Epidermal melanocyte (primary cell): ENCODE measurements around the gene FAM90A26.
"Not testable (repeated sequence)": the region's sequence is repeated elsewhere in the genome, so short reads cannot be mapped to it uniquely, and the experiment has no call there.

ENCODE experiments used
- DNase-seq: peaks from one replicate; pipeline ENCODE4 v3.0.0; 2011; ENCODE audit warnings: low spot score; ENCODE audit not compliant: insufficient read length

Gene FAM90A26, protein sequence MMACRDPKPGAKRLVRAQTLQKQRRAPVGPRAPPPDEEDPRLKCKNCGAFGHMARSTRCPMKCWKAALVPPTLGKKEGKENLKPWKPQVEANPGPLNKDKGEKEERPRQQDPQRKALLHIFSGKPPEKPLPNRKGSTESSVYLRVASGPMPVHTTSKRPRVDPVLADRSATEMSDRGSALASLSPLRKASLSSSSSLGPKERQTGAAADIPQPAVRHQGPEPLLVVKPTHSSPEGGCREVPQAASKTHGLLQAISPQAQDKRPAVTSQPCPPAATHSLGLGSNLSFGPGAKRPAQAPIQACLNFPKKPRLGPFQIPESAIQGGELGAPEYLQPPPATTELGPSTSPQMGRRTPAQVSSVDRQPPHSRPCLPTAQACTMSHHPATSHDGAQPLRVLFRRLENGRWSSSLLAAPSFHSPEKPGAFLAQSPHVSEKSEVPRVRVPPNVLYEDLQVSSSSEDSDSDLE

GRCh38 chr4:9169791-9170459, at the start of gene FAM90A26:
FAM90A26 (plus strand) TSS chr4:9170409; CDS start chr4:9173173, 2,764 bp downstream.
- not testable (repeated sequence) for DNase-seq

DNA sequence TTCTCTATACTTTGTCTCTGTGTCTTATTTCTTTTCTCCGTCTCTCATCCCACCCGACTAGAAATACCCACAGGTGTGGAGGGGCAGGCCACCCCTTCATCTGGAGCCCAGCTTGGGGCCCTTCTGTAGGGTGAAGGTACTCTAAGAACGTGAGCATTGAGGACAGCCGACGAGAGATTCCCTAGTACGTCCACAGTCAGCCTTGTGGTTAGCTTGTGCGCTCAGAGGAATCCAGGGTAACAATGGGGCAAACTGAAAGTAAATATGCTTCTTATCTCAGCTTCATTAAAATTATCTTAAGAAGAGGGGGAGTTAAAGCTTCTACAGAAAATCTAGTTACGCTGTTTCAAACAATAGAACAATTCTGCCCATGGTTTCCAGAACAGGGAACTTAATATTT, 47.5 kb upstream of the FAM90A26 start:
- not testable (repeated sequence) for DNase-seq

GRCh38 chr4:9123572-9124007, 46.6 kb upstream of the FAM90A26 start:
- not testable (repeated sequence) for DNase-seq

DNA sequence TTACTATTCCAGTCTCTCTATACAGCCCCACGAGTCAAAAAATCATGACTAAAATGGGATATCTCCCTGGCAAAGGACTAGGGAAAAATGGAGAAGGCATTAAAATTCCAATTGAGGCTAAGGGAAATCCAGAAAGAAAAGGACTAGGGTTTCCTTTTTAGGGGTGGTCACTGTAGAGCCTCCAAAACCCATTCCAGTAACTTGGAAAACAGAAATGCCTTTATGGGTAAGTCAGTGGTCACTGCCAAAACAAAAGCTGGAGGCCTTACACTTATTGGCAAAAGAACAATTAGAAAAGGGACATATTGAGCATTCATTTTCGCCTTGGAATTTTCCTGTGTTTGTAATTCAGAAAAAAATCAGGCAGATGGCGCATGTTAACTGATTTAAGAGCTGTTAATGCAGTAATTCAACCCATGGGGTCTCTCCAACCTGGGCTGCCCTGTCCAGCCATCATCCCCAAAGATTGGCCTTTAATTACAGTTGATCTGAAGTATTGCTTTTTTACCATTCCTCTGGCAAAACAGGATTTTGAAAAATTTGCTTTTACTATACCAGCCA, 44.5 kb upstream of the FAM90A26 start:
- not testable (repeated sequence) for DNase-seq

GRCh38 chr4:9131420-9131819, 38.8 kb upstream of the FAM90A26 start:
- DNase-seq = not testable (repeated sequence)

DNA sequence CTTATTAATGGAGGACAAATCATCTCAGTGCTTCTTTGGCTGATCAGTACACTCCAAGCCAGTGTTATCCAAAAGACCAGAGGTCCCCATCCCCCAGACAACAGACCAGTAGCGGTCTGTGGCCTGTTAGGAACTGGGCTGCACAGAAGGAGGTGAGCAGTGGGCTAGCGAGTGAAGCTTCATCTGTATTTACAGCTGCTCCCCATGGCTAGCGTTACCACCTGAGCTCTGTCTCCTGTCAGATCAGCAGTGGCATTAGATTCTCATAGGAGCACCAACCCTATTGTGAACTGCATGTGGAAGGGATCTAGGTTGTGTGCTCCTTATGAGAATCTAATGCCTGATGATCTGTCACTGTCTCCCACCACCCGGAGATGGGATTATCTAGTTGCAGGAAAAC, 37.4 kb upstream of the FAM90A26 start:
- DNase-seq = not testable (repeated sequence)

DNA sequence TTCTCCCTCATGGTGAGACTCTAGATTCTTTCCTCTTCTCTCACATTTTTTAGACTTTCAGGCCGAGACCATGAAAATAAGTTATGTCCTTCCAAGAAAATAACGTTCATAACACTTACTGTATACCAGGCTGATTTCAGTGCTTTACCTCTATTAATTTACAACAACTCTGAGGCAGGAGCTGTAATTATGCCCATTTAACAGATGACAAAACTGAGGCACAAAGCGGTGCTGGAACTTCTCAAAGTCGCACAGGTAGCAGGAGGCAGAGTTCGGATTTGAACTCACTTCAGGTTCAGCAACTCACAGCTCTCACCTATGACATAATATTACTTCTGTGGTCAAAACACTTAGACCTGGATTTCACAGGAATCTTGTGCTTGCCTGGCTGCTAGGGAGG, 36.2 kb upstream of the FAM90A26 start:
- DNase-seq = not testable (repeated sequence)

- not testable (repeated sequence) for DNase-seq
These were observed 35.7 kb upstream of the FAM90A26 start for GRCh38 chr4:9134556-9134955.

- not testable (repeated sequence) for DNase-seq
These were observed 29.2 kb upstream of the FAM90A26 start for GRCh38 chr4:9141050-9141449.

DNA sequence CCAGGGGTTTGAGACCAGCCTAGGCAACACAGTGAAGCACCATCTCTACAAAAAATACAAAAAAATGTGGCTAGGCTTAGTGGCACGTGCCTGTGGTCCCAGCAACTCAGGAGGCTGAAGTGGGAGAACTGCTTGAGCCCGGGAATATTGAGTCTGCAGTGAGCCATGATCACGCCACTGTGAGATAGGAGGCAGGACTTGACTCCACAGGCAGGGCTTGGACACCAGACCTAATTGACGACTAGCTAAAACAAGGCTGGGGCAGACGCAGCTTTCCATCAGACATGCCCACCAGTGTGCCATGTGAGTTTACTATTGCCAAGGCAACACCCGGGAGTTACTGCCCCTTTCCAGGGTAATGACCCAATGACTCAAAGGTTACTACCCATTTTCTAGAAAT, 27.4 kb upstream of the FAM90A26 start:
- not testable (repeated sequence) for DNase-seq

DNA sequence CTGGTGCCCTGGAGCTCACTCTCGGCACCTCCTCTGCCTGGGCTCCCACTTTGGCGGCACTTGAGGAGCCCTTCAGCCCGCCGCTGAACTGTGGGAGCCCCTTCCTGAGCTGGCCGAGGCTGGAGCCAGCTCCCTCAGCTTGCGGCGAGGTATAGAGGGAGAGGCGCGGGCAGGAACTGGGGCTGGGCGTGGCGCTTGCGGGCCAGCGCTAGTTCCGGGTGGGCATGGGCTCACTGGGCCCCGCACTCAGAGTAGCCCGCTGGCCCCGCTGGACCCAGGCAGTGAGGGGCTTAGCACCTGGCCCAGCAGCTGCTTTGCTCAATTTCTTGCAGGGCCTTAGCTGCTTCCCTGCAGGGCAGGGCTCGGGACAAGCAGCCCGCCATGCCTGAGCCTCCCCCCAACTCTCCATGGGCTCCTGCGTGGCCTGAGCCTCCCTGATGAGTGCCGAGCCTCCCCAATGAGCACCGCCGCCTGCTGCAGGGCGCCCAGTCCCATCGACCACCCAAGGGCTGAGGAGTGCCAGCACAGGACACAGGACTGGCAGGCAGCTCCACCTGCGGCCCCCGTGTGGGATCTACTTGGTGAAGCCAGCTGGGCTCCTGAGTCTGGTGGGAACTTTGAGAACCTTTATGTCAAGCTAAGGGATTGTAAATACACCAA, 26.7 kb upstream of the FAM90A26 start:
- DNase-seq = no peak

GRCh38 chr4:9146967-9147366, 23.2 kb upstream of the FAM90A26 start:
- DNase-seq = no peak

- not testable (repeated sequence) for DNase-seq
These were observed 22.8 kb upstream of the FAM90A26 start for GRCh38 chr4:9147368-9147767.

DNA sequence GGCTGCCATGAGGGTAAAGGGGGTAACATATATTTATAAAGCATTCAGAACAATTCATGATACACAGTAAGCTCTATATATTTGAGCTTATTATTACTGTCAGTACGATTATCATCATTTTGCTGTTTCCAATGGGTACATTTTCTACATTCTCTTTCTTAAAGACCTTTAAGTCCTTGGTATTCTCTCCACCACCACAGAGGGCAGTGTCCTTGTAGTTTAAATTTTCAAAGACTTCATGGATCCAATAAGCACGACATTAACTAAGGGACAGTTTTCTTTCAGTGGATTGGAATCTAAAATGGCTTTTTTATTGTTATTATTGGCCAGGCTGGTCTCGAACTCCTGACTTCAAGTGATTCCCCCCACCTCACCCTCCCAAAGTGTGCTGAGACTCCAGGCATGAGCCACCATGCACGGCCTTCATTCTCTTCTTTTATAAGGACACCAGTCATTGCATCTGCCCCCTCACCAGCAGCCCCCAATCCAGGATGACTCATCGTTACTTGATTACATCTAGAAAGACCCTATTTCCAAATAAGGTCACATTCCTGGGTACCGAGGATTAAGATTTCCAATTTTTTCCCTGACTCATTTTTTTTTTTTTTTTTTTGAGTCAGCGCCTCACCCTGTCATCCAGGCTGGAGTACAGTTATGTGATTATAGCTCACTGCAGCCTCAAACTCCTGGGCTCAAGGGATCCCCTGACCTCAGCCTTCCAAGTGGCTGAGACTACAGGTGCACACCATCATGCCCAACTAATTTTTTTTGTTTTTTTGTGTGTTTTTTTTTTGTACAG, 21.4 kb upstream of the FAM90A26 start:
- DNase-seq = not testable (repeated sequence)

GRCh38 chr4:9151809-9152179, 18.4 kb upstream of the FAM90A26 start:
- DNase-seq = not testable (repeated sequence)

DNA sequence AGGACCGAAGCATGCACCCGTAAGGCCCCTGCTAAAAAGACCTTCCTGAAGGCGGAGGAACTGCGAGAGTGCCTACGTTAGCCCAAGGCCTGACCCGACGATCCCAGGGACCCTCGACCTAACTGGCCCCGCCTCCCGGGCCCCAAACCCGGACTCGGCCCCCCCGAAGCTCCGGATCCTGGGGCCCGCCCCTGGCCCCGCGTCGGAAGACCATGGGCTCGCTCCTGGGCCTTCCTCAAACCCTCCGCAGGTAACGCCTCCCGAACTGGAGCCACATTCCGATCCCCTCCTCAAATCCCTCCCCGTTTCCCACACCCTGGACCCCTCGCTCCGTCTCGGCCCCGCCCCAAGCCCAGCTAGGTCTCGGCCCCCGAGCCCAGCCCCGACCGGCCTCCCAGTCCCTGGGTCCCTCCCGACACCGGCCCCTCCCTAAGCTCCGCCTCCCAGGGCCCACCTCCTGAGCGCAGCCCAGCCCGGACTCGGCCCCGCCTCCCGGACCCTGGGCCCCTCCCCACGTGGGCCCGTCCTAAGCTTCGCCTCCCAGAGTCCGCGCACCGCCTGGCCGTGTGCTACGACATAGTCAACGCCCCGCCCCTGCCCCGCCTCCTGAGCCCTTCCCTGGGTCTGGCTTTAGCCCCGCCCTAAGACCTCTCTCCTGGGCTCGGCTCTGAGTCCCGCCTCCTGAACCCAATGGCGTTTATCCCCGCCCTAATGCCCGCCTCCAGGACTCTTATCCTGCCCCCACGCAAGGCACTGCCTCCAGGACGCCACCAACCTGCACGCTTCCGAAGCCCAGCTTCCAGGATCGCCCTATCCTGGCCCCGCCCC, 17.8 kb upstream of the FAM90A26 start:
- peak; percentile 23 for DNase-seq

- DNase-seq = peak; percentile 57
These were observed 17.1 kb upstream of the FAM90A26 start for GRCh38 chr4:9153008-9153570.

DNA sequence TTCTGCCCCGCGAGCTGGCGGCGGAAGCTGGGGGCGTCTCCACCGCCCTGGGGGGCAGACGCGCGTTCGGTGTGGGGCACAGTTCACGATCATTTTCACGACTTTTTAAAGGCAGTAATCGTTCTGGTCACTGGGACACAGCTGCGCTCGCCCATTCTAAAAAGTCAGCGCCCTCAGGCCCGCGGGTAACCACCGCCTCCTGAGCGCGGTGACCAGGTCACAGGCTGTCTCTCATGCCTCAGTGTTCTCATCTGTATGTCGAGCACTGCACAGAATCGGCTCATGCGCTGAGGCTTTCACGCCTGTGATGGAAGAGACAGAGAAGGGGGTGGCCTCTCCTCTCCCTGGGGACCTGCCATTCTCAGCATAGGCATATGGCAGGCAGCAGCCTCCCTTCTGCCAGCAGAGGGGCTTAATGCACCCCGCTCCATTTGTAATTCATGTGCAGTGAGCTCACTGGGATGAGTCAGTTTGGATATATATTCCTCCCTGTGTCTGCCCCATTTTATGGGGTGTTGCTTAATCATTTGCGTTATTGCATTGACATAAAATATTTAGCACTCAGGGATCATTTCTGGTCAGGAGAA, 16.5 kb upstream of the FAM90A26 start:
- DNase-seq = not testable (repeated sequence)
